Gastrocnemius medialis (tissue), 4 donors: Measurements from ENCODE around the gene AGTR1.

Experiments
- POLR2A ChIP-seq, 2 donors: fragments of 450-650 bp; IDR thresholded peaks; one replicate each; pipeline ENCODE4 v1.6.1; 2017; ENCODE audit warnings: antibody characterized with exemption in 2 of 2, mild to moderate bottlenecking in 2 of 2, moderate library complexity in 2 of 2
- TF ChIP-seq, protein P1 (sequence below), 5 experiments: fragments of 450-650 bp in 3 of 5; fragments of 200-600 bp in 2 of 5; sonication (generic) in 2 of 5; IDR thresholded peaks in 4 of 5; conservative IDR thresholded peaks in 1 of 5; 1 replicate in 4 of 5; 2 replicates in 1 of 5; pipeline ENCODE4 v1.5.1; 2016 to 2019; ENCODE audit warnings: antibody characterized with exemption in 5 of 5, mild to moderate bottlenecking in 3 of 5, moderate library complexity in 3 of 5

GRCh38 chr3:148708409-148708808 lies 10.7 kb downstream of the AGTR1 start:
- TF ChIP-seq, protein P1, sequence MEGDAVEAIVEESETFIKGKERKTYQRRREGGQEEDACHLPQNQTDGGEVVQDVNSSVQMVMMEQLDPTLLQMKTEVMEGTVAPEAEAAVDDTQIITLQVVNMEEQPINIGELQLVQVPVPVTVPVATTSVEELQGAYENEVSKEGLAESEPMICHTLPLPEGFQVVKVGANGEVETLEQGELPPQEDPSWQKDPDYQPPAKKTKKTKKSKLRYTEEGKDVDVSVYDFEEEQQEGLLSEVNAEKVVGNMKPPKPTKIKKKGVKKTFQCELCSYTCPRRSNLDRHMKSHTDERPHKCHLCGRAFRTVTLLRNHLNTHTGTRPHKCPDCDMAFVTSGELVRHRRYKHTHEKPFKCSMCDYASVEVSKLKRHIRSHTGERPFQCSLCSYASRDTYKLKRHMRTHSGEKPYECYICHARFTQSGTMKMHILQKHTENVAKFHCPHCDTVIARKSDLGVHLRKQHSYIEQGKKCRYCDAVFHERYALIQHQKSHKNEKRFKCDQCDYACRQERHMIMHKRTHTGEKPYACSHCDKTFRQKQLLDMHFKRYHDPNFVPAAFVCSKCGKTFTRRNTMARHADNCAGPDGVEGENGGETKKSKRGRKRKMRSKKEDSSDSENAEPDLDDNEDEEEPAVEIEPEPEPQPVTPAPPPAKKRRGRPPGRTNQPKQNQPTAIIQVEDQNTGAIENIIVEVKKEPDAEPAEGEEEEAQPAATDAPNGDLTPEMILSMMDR (IDR thresholded peaks at IDR 0.05 in 4 of 5, conservative IDR thresholded peaks at IDR 0.05 in 1 of 5): no peak
- no peak for TF ChIP-seq POLR2A (IDR thresholded peaks at IDR 0.05)
